ENCODE results near the gene NENF.

DNA sequence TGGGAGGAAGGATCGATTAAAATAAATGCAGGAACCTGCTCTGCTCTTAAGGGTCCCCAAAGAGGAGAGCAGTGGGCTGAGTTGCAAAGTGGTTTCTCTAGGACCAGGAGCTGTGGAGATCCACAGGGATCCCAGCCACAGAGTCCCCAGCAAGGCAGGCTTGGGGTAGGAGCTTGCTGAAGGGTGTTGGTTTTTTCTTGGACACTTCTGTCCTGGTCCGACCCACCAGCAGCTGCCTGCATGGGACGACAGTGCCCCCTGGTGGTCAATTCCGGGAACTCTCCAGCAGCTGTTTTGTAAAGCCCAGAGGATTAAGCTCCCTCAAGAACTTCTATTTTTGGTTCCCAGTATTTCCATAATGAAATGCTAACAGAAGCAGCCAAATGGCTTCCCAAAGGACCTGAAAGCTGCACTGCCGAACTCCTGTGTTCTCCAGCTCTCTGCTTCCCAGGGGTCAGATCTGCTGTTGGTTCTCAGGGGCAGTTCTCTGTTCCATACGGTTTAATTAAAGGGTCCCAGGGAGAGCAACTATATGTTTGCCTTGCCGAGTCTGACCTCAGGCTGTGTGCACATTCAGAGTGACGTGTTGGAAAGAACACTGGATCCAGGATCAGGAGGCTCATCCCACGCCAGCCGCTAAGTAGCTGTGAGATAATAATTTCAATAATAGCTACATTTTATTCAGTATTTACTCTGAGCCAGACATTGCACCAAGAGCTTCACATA lies 23.2 kb downstream of the NENF start:
- TF ChIP-seq, protein P1, sequence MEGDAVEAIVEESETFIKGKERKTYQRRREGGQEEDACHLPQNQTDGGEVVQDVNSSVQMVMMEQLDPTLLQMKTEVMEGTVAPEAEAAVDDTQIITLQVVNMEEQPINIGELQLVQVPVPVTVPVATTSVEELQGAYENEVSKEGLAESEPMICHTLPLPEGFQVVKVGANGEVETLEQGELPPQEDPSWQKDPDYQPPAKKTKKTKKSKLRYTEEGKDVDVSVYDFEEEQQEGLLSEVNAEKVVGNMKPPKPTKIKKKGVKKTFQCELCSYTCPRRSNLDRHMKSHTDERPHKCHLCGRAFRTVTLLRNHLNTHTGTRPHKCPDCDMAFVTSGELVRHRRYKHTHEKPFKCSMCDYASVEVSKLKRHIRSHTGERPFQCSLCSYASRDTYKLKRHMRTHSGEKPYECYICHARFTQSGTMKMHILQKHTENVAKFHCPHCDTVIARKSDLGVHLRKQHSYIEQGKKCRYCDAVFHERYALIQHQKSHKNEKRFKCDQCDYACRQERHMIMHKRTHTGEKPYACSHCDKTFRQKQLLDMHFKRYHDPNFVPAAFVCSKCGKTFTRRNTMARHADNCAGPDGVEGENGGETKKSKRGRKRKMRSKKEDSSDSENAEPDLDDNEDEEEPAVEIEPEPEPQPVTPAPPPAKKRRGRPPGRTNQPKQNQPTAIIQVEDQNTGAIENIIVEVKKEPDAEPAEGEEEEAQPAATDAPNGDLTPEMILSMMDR (IDR thresholded peaks at IDR 0.05; ENCODE audit: low read length), result peak; percentile 93
- TF ChIP-seq EZH2 (IDR thresholded peaks at IDR 0.05; ENCODE audit: borderline replicate concordance, low read length), result no peak
